ENCODE data around the gene REXO2. TPM values are rescaled to one million over a fixed set of nuclear protein-coding genes. Genes with fewer than 3 reads are reported as not detected.

Gene REXO2
- total RNA-seq, 1 donor from 2014 or later: 24.5 TPM

DNA sequence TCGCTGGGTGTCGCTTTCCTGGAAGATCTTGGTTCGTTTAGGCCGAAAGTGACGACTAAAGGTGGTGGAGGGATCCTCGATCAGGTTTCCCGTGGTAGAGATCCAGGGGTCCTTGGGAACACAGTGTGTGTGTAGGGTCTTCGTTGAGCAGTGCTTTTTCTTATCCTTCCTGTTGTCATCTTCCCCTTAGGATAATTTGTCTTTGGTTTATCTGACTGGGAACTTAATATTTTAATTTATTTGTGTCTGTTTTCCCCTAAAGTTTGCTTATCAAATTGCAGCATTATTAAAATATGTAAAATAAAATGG, 38.4 kb upstream of the REXO2 start:
- Mint-ChIP-seq H3K4me3 (ENCODE audit: unreplicated experiment) (peak overlapping the region; percentile 99), H3K9me3 (ENCODE audit: unreplicated experiment) (peaks cover 4% of the 10 kb centered on the region), H3K27me3 (ENCODE audit: unreplicated experiment) (peaks cover 12% of the 10 kb centered on the region), H3K4me1 (ENCODE audit: low read depth, unreplicated experiment) (peaks cover 9% of the 10 kb centered on the region), H3K27ac (ENCODE audit: unreplicated experiment) (peak overlapping the region; percentile 99), H3K36me3 (ENCODE audit: unreplicated experiment) (peaks cover 5% of the 10 kb centered on the region)
- TF ChIP-seq, protein P1, sequence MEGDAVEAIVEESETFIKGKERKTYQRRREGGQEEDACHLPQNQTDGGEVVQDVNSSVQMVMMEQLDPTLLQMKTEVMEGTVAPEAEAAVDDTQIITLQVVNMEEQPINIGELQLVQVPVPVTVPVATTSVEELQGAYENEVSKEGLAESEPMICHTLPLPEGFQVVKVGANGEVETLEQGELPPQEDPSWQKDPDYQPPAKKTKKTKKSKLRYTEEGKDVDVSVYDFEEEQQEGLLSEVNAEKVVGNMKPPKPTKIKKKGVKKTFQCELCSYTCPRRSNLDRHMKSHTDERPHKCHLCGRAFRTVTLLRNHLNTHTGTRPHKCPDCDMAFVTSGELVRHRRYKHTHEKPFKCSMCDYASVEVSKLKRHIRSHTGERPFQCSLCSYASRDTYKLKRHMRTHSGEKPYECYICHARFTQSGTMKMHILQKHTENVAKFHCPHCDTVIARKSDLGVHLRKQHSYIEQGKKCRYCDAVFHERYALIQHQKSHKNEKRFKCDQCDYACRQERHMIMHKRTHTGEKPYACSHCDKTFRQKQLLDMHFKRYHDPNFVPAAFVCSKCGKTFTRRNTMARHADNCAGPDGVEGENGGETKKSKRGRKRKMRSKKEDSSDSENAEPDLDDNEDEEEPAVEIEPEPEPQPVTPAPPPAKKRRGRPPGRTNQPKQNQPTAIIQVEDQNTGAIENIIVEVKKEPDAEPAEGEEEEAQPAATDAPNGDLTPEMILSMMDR (IDR thresholded peaks at IDR 0.05; ENCODE audit: partially characterized antibody, unreplicated experiment): no peak
- no peak for DNase-seq

DNA sequence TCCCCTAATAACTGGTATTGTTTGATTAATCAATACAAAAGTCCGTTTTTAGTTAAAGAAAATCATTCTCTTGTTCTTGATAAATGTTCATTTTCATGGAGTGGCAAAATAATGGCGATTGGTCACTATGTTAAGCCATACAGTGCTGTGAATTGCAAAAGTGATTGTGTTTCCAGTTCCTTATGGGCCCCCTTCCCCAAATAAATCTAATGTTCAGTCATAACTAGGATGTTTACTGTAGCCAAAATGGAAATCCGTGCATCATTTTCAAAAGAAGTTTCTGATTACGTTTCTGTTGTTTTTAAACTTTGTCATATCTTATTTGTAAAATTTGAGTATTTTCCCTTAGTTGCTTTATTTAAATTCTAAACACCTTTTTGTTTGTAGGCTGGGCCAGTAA, 38.0 kb upstream of the REXO2 start:
- H3K27ac Mint-ChIP-seq (ENCODE audit: unreplicated experiment): peak overlapping the region; percentile 99
- peaks cover 4% of the 10 kb centered on the region for H3K9me3 Mint-ChIP-seq (ENCODE audit: unreplicated experiment)
- H3K27me3 Mint-ChIP-seq (ENCODE audit: unreplicated experiment): peaks cover 12% of the 10 kb centered on the region
- peaks cover 9% of the 10 kb centered on the region for H3K4me1 Mint-ChIP-seq (ENCODE audit: low read depth, unreplicated experiment)
- peak overlapping the region; percentile 99 for H3K4me3 Mint-ChIP-seq (ENCODE audit: unreplicated experiment)
- no peak for DNase-seq
- TF ChIP-seq, protein P1 (IDR thresholded peaks at IDR 0.05; ENCODE audit: partially characterized antibody, unreplicated experiment): no peak
- peaks cover 5% of the 10 kb centered on the region for H3K36me3 Mint-ChIP-seq (ENCODE audit: unreplicated experiment)

DNA sequence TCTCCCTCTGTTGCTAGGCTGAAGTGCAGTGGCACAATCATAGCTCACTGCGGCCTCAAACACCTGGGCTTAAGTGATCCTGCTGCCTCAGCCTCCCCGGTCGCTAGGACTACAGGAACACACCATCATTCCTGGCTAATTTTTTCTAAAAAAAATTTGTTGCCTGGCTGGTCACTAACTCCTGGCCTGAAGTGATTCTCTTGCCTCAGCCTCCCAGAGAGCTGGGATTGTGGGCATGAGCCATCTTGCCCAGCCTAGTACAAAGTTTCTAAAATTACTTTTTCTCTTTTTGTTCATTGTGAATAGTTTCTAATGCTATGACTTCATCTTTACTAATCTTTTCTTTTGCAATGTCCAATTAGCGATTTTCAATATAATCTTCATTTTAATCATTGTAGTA, 26.3 kb upstream of the REXO2 start:
- Mint-ChIP-seq H3K27ac (ENCODE audit: unreplicated experiment) (no peak overlapping the region), H3K4me1 (ENCODE audit: low read depth, unreplicated experiment) (no peaks in the 10 kb centered on the region), H3K27me3 (ENCODE audit: unreplicated experiment) (no peaks in the 10 kb centered on the region), H3K9me3 (ENCODE audit: unreplicated experiment) (no peaks in the 10 kb centered on the region), H3K36me3 (ENCODE audit: unreplicated experiment) (no peaks in the 10 kb centered on the region), H3K4me3 (ENCODE audit: unreplicated experiment) (no peak overlapping the region)
- TF ChIP-seq, protein P1 (IDR thresholded peaks at IDR 0.05; ENCODE audit: partially characterized antibody, unreplicated experiment): no peak
- no peak for DNase-seq

DNA sequence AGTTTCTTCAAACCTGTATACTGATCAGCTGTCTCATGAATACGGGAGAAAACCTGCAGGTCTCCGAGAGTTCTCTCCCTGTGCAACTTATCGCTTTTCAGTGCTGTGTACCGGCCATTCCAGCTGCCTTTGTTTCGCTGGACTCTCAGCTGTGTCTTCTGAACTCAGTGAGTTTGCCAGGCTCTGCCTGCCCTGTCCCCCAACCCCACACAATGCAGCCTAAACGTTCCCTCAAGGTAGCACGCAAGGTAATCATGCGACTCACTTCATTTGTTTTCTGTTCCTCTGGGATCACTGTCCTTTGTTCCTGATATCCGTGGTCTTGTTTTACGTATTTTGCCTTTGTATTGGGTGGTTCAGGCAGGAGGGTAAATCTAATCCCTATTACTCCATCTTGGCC, 25.3 kb upstream of the REXO2 start:
- TF ChIP-seq, protein P1 (IDR thresholded peaks at IDR 0.05; ENCODE audit: partially characterized antibody, unreplicated experiment): no peak
- no peaks in the 10 kb centered on the region for H3K36me3 Mint-ChIP-seq (ENCODE audit: unreplicated experiment)
- no peaks in the 10 kb centered on the region for H3K27me3 Mint-ChIP-seq (ENCODE audit: unreplicated experiment)
- no peak for DNase-seq
- H3K4me1 Mint-ChIP-seq (ENCODE audit: low read depth, unreplicated experiment): no peaks in the 10 kb centered on the region
- peak overlapping the region; percentile 10 for H3K27ac Mint-ChIP-seq (ENCODE audit: unreplicated experiment)
- H3K9me3 Mint-ChIP-seq (ENCODE audit: unreplicated experiment): no peaks in the 10 kb centered on the region
- H3K4me3 Mint-ChIP-seq (ENCODE audit: unreplicated experiment): no peak overlapping the region

DNA sequence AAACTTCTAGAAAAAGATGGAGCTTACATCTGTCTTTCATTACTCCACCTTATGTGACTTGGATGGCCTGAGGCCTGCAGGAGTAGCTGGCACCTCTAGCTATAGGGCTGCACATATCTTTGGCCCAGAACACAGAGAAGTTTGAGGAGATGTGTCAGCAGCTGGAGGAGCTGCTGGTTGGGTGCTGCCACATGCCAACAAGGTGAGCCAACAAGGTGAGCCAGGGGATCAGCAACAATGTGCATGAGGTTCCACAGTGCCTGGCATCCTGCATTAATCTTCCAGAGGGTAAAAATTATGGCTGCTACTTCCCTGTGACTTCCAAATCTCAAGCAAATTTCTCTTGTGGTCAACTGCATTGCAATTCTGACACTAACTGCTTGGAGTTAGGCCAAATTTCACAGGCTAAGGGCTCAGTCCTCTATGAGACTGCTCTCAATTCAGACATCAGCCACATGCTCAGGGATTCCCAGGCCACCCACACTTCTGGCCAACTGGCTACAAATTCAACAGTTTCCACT, 22.8 kb upstream of the REXO2 start:
- no peak overlapping the region for H3K27ac Mint-ChIP-seq (ENCODE audit: unreplicated experiment)
- no peak overlapping the region for H3K4me3 Mint-ChIP-seq (ENCODE audit: unreplicated experiment)
- no peaks in the 10 kb centered on the region for H3K27me3 Mint-ChIP-seq (ENCODE audit: unreplicated experiment)
- DNase-seq: no peak
- H3K9me3 Mint-ChIP-seq (ENCODE audit: unreplicated experiment): no peaks in the 10 kb centered on the region
- no peaks in the 10 kb centered on the region for H3K36me3 Mint-ChIP-seq (ENCODE audit: unreplicated experiment)
- TF ChIP-seq, protein P1 (IDR thresholded peaks at IDR 0.05; ENCODE audit: partially characterized antibody, unreplicated experiment): no peak
- no peaks in the 10 kb centered on the region for H3K4me1 Mint-ChIP-seq (ENCODE audit: low read depth, unreplicated experiment)

Data from glutamatergic neuron (in vitro differentiated cells).